Breast epithelium (tissue), 3 donors: ENCODE results near the gene MEG3.

Experiments used
- CTCF ChIP-seq, 3 donors: fragments of 450-650 bp; IDR thresholded peaks; one replicate each; pipeline ENCODE4 v1.5.1; 2016 to 2017; ENCODE audit warnings: antibody characterized with exemption in 3 of 3, mild to moderate bottlenecking in 3 of 3, moderate library complexity in 3 of 3
- POLR2A ChIP-seq: fragments of 450-650 bp; IDR thresholded peaks from one replicate; pipeline ENCODE4 v1.6.1; 2016; ENCODE audit warnings: antibody characterized with exemption, mild to moderate bottlenecking, moderate library complexity
- POLR2AphosphoS5 ChIP-seq, 3 donors: sonication (generic); formaldehyde crosslinking; IDR thresholded peaks; one replicate each; pipeline ENCODE4 v1.6.1; 2017; ENCODE audit warnings: antibody characterized with exemption in 3 of 3

DNA sequence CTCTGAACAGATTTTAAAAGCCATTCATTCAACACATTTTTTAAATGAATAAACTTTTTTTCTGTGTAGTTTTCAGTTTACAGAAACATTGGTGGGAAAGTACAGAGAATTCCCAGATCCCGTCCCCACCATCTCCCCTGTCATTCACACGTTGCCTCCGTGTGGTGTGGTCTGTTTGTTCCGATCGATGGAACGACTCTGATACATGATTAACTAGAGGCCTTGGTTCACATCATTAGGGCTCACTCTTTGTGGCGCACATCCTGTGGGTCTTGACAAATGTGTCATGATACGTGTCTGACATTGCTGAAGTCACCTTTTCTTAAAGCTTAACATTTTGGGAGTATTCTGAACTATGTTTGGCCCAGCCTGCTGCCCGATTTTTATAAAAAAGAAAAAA is 18.5 kb downstream of the MEG3 start:
- TF ChIP-seq CTCF (IDR thresholded peaks at IDR 0.05) (no peak), POLR2A (no peak), POLR2AphosphoS5 (IDR thresholded peaks at IDR 0.05) (no peak)
